Measurements from ENCODE around the gene GRM8. TPM values are rescaled to one million over a fixed set of nuclear protein-coding genes. Genes with fewer than 3 reads are reported as not detected.

Gene GRM8
- total RNA-seq, 1 experiment from 2014 or later: 1.8 TPM

DNA sequence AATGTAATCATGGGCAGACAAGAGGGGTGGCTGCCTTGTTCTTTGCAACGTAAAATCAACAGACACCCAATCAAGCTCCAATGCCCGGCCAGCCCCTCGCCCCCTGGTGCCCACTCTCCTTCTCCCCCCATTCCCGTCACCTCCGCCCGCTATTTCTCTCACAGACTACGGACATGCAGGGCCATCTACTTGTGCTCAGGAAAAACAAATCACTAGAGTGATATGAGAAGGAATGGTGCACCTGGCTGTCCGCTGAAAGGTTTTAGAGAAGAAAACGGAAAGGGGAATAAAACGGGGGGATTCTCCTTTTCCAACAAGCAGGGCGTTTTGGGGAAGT is 396 bp downstream of the GRM8 start:
- Histone ChIP-seq H3K4ac (ENCODE audit: low read depth, low read length) (no peak overlapping the region), H2BK120ac (ENCODE audit: low read depth, low read length, poor library complexity, severe bottlenecking) (no peak overlapping the region), H3K9me3 (ENCODE audit: control insufficient read depth, low read depth, low read length) (no peaks in the 10 kb centered on the region), H3K27me3 (ENCODE audit: insufficient read depth, low read length) (peaks cover 45% of the 10 kb centered on the region), H3K14ac (ENCODE audit: insufficient read depth, low read length) (no peak overlapping the region), H4K5ac (ENCODE audit: insufficient read length, low read depth, low read length) (no peak overlapping the region), H3K18ac (ENCODE audit: insufficient read length, low read depth, low read length) (no peak overlapping the region), H2AK5ac (ENCODE audit: insufficient read length, low read length) (no peak overlapping the region), H3K79me1 (ENCODE audit: insufficient read depth, low read depth, low read length, poor library complexity, severe bottlenecking) (no peaks in the 10 kb centered on the region), H2BK20ac (ENCODE audit: low read depth, low read length, poor library complexity, severe bottlenecking) (no peak overlapping the region), H2BK15ac (ENCODE audit: low read depth, low read length) (no peak overlapping the region), H3K4me2 (ENCODE audit: insufficient read depth, insufficient read length, low read length) (peak overlapping the region; percentile 59), H4K20me1 (ENCODE audit: control insufficient read depth, insufficient read depth, insufficient read length) (no peaks in the 10 kb centered on the region), H3K9ac (ENCODE audit: extremely low read depth, insufficient read length, low read length) (no peak overlapping the region), H3T11ph (ENCODE audit: low read length) (no peak overlapping the region), H2BK12ac (ENCODE audit: insufficient read length, low read depth, low read length) (no peak overlapping the region), H3K79me2 (ENCODE audit: insufficient read depth, low read length) (no peaks in the 10 kb centered on the region), H3K23me2 (ENCODE audit: insufficient read length, low read depth, low read length, poor library complexity, severe bottlenecking) (peaks cover 24% of the 10 kb centered on the region), H3K56ac (ENCODE audit: insufficient read length, low read depth, low read length) (no peak overlapping the region), H4K91ac (ENCODE audit: insufficient read length, low read depth, low read length) (no peak overlapping the region), H2AFZ (ENCODE audit: low read length) (no peak overlapping the region), H2BK5ac (ENCODE audit: insufficient read length, low read length) (no peak overlapping the region), H3K4me1 (ENCODE audit: insufficient read depth, low read length) (no peaks in the 10 kb centered on the region), H3K23ac (ENCODE audit: insufficient read length, low read depth, low read length) (no peak overlapping the region), H4K8ac (replicated peaks; ENCODE audit: insufficient read length, low read depth, low read length) (no peak overlapping the region), H3K27ac (ENCODE audit: insufficient read length, low read depth, low read length) (no peak overlapping the region)
- 0 out of 5 replicates have a peak, but pooled peaks cover 0 to 2% of the 10 kb centered on the region in 2 experiments for H3K9me3 Mint-ChIP-seq
- peaks cover 90% of the 10 kb centered on the region for H3K27me3 Mint-ChIP-seq (ENCODE audit: low read depth)
- DNase-seq: no peak
- peak overlapping the region; percentile 69 to 89 for H3K4me3 Mint-ChIP-seq
- H3K4me1 Mint-ChIP-seq: peaks cover 10 to 18% of the 10 kb centered on the region in 2 experiments
- no peaks in the 10 kb centered on the region; a peak in 1 of 7 replicates for H3K36me3 Mint-ChIP-seq (ENCODE audit: insufficient read depth in 1 of 3, low read depth in 3 of 3)
- 0 out of 3 replicates have a peak, but pooled peaks have one; percentile 18 for TF ChIP-seq CTCF (conservative IDR thresholded peaks at IDR 0.05)
- WGBS (ENCODE audit: extremely low coverage, insufficient read length, low lambda C conversion rate): no CpG with 5 or more reads among the region's 11 CpGs
- no peak overlapping the region for H3K27ac Mint-ChIP-seq

All from H9 (cell line).